Inflammatory macrophage treated with lipopolysaccharide for 1 hour (primary cell): Measurements from ENCODE around the gene TSGA10.
"Not testable (repeated sequence)": the region's sequence is repeated elsewhere in the genome, so short reads cannot be mapped to it uniquely, and the experiment has no call there.

Source experiments
- DNase-seq, 2 donors: peaks; one replicate each; pipeline ENCODE4 v3.0.0-alpha.2; 2020 to 2022

TSGA10 gene

GRCh38 chr2:99154643-99155536 is at the start of gene TSGA10, which contains the start of gene LIPT1:
TSGA10 (minus strand) TSS chr2:99154942; CDS start chr2:99109439, 45,503 bp downstream.
LIPT1 (plus strand) TSS chr2:99154967; CDS start chr2:99161958, 6,991 bp downstream.
- DNase-seq, result peak; percentile 83 to 88

GRCh38 chr2:99201959-99202678 is 47.4 kb upstream of the TSGA10 start:
- DNase-seq, result no peak

GRCh38 chr2:99200076-99200800 is 45.5 kb upstream of the TSGA10 start:
- peak; percentile 37 to 76 for DNase-seq

GRCh38 chr2:99198103-99198841 is 43.5 kb upstream of the TSGA10 start:
- no peak for DNase-seq

- DNase-seq, result not testable (repeated sequence)
Measured at GRCh38 chr2:99192364-99192763, 37.6 kb upstream of the TSGA10 start.

GRCh38 chr2:99190548-99190947 is 35.8 kb upstream of the TSGA10 start:
- DNase-seq, result no peak

GRCh38 chr2:99188357-99188756 is 33.6 kb upstream of the TSGA10 start:
- no peak for DNase-seq

GRCh38 chr2:99187011-99187410 is 32.3 kb upstream of the TSGA10 start:
- DNase-seq, result no peak

- no peak for DNase-seq
Measured at GRCh38 chr2:99184811-99185210, 30.1 kb upstream of the TSGA10 start.

- DNase-seq, result no peak
Measured at GRCh38 chr2:99183025-99183424, 28.3 kb upstream of the TSGA10 start.

GRCh38 chr2:99181624-99182000 is 26.9 kb upstream of the TSGA10 start:
- DNase-seq, result no peak

GRCh38 chr2:99180755-99181623 is 26.2 kb upstream of the TSGA10 start, which contains the start of the genes MITD1 and MRPL30:
MITD1 (minus strand) TSS chr2:99181058; CDS start chr2:99180981, 77 bp downstream.
MRPL30 (plus strand) TSS chr2:99181184; CDS start chr2:99186204, 5,020 bp downstream.
- peak; percentile 93 to 95 for DNase-seq

- no peak for DNase-seq
Measured at GRCh38 chr2:99171377-99172140, 16.8 kb upstream of the TSGA10 start.

GRCh38 chr2:99169534-99169933 is 14.8 kb upstream of the TSGA10 start:
- DNase-seq, result no peak

GRCh38 chr2:99166218-99166617 is 11.5 kb upstream of the TSGA10 start:
- no peak for DNase-seq

- DNase-seq, result no peak
Measured at GRCh38 chr2:99159594-99159993, 4.9 kb upstream of the TSGA10 start.

- no peak for DNase-seq
Measured at GRCh38 chr2:99158599-99158998, 3.9 kb upstream of the TSGA10 start.

- DNase-seq, result no peak
Measured at GRCh38 chr2:99156891-99157290, 2.1 kb upstream of the TSGA10 start.

- DNase-seq, result no peak
Measured at GRCh38 chr2:99153921-99154604, 679 bp downstream of the TSGA10 start.
